Regular cardiac myocyte (primary cell): ENCODE measurements around the gene EIF4EBP2. TPM values are rescaled to one million over a fixed set of nuclear protein-coding genes. Genes with fewer than 3 reads are reported as not detected.

Source experiments
- total RNA-seq: library from RNA; depleted of rRNA; stranded (reverse); fragments of >200 nt; gene quantifications from 2 replicates; pipeline ENCODE4 v1.2.3, GENCODE V29; 2014

Gene EIF4EBP2
- 24.5 and 24.7 TPM in 2 replicates for total RNA-seq

GRCh38 chr10:70404036-70404786 lies at the start of gene EIF4EBP2:
TSS of gene EIF4EBP2 (plus strand) at chr10:70404145. CDS start at chr10:70404402, 257 bp downstream.

GRCh38 chr10:70441161-70441894 lies 37.4 kb downstream of the EIF4EBP2 start, which contains the start of gene NODAL:
TSS of gene NODAL (minus strand) at chr10:70441681. CDS start at chr10:70441667, 14 bp downstream.

Other genes starting within 250 kb of the EIF4EBP2 start
- gene SAR1A, start 233.6 kb upstream of the EIF4EBP2 start, total RNA-seq: 279 and 328 TPM in 2 replicates
- gene PPA1, start 170.7 kb upstream of the EIF4EBP2 start, total RNA-seq: 193 and 244 TPM in 2 replicates
- gene NPFFR1, start 120.1 kb upstream of the EIF4EBP2 start, total RNA-seq: under 0.01 TPM in 1 of 2 replicates, not detected in the other
- gene LRRC20, start 21.5 kb upstream of the EIF4EBP2 start, total RNA-seq: 6.5 and 8.5 TPM in 2 replicates
- gene NODAL, start 37.5 kb downstream of the EIF4EBP2 start, total RNA-seq: not detected in 2 replicates
- 0.19 and 0.56 TPM in 2 replicates for gene PALD1, start 74.6 kb downstream of the EIF4EBP2 start, total RNA-seq
- gene PRF1, start 198.6 kb downstream of the EIF4EBP2 start, total RNA-seq: not detected in 2 replicates